ENCODE results near the gene ZNF451.
"Not testable (repeated sequence)": the region's sequence is repeated elsewhere in the genome, so short reads cannot be mapped to it uniquely, and the experiment has no call there.

- TF ChIP-seq CTCF (IDR thresholded peaks at IDR 0.05; ENCODE audit: insufficient read depth, low read length, poor library complexity, severe bottlenecking); EZH2phosphoT487 (conservative IDR thresholded peaks at IDR 0.05; ENCODE audit: low read length): not testable (repeated sequence)
Measured at GRCh38 chr6:57047859-57048258, 42.1 kb upstream of the ZNF451 start.

Data from SU-DHL-6 (cell line).